GM19035 (cell line): ENCODE measurements around the gene MYO1A.
A peak's percentile ranks its signal among the peaks of the same experiment; 100 is the strongest.
"Not testable (repeated sequence)": the region's sequence is repeated elsewhere in the genome, so short reads cannot be mapped to it uniquely, and the experiment has no call there.

ENCODE experiments used
- ATAC-seq: cut with Tn5 transposase; IDR thresholded peaks from one replicate; pipeline ENCODE4 v1.9.1; 2021; ENCODE audit not compliant: unreplicated experiment

MYO1A gene

DNA sequence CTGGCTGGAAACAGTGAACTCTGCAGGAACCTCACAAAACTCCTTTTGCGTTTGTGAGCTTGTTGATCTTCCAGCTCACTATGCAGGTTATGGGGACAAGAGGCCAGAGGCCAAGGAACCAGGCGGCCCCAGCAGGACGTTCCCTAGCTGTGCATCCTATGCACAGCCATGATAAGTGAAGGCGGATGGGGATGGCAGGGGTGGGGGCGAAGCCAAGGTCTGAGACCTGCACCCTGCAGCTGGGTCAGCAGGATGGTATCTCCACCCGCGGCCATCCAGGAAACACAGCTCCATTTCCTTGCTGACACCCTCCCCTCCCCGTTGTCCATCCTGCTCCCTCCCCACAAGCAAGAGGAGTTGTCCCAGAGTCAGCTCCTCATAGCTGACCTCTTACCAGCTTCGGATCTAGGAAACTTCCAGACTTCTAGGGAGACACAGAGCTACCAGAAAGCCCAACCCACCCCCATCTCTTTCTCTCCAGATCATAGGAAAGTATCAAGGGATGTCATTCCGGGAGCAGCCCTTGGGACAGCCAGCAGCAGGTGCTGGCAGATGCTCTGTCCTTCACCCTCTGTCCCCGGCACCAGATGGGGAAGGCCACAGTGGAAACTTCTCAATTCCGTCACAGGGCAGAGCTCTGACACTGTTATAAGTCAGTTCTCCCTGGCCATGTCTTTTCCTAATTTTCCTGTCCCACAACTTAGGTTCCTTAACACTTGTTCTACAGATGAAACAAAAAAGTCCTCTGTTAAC, 53.0 kb downstream of the MYO1A start:
- no peak for ATAC-seq

DNA sequence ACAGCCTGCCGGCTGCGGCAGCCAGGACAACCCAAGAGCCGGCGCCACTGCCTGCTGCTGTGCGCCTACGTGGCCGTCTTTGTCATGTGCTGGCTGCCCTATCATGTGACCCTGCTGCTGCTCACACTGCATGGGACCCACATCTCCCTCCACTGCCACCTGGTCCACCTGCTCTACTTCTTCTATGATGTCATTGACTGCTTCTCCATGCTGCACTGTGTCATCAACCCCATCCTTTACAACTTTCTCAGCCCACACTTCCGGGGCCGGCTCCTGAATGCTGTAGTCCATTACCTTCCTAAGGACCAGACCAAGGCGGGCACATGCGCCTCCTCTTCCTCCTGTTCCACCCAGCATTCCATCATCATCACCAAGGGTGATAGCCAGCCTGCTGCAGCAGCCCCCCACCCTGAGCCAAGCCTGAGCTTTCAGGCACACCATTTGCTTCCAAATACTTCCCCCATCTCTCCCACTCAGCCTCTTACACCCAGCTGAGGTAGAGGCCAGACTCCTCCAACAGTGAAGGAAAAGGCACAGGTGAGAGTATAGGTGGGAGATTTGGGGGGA, 53.9 kb downstream of the MYO1A start:
- ATAC-seq = no peak

DNA sequence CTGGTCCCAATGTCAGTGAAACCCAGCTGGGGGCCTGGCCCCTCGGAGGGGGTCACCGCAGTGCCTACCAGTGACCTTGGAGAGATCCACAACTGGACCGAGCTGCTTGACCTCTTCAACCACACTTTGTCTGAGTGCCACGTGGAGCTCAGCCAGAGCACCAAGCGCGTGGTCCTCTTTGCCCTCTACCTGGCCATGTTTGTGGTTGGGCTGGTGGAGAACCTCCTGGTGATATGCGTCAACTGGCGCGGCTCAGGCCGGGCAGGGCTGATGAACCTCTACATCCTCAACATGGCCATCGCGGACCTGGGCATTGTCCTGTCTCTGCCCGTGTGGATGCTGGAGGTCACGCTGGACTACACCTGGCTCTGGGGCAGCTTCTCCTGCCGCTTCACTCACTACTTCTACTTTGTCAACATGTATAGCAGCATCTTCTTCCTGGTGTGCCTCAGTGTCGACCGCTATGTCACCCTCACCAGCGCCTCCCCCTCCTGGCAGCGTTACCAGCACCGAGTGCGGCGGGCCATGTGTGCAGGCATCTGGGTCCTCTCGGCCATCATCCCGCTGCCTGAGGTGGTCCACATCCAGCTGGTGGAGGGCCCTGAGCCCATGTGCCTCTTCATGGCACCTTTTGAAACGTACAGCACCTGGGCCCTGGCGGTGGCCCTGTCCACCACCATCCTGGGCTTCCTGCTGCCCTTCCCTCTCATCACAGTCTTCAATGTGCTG, 54.6 kb downstream of the MYO1A start:
- no peak for ATAC-seq

DNA sequence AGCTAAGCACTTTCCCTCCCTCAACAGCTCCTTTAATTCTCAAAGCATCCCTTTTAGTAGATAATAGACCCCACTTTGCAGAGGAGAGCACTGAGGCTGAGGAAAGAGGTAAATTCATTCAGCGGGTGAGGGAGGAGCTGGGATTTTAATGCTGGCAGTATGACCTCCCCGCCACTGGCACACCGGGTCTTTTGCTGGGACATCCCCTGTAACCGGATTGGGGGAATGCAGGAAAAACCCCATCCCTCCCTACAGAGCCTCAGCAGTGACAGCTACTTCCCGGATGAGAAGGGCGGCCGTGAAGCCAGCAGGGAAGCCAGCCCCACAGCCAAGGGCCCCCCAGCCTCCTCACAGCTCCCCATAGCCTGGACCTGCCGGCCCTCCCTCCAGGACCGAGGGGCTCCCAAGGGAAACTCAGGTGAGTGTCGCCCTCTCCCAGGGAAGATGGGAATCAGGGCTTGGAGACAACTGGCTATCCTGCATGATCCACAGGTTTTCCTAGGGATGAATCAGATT, 55.6 kb downstream of the MYO1A start:
- no peak for ATAC-seq

DNA sequence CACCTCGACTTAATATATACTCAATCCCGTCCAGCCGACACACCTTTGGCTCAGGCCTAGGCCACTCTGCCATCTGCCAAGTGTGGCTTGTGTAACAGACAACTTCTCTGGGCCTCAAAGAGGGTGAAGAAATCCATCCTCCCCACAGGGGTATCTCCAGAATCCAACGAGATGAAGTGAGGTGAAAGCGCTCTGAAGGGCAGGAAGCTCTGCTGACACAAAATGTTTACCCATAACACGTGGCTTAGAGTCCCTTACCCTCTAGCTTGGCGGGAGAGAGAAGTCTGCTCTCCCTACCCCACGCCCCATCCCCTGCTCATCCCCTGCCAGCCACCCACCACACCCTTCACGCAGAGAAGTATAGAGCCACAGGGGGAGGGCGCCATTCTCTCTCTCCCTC, 56.6 kb downstream of the MYO1A start:
- ATAC-seq = no peak

DNA sequence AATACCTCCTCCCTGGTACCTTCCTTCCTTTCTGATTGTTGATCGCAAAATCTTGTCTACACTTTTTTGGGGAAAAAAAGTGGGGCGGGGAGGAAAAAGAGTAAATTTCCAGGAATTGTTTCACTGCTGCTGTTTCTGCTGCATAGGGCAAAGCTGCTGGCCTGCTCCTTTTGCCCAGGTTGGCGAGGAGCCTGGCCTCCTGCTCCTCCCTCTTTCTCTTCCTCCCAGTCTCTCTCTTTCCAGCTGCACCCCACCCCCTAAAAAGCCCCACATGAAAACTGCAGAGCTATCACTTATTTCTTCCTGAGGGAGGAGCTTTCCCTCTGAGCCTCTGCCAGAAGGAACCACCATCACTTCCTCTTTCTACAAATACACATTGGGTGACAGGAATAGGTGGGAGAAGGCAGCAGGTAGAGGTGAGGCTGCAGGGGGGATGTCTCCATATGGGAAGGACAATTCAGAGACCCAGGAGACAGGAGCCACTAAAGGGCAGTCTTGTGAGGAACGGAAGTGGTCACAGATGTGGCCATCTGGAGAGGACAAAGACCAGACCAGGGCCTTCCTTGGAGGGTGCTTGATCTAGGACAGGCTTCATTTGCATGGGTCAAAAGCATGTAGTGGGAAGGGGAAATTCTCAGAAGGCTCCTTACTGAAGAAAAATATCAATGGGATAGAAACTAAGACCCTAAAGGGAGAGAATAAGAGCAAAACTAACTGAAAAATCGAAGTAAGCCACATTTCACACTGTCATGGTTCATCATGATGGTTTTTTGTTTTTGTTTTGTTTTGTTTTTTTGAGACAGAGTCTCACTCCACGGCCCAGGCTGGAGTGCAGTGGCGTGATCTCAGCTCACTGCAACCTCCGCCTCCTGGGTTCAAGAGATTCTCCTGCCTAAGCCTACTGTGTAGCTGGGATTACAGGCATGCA, 58.3 kb downstream of the MYO1A start:
- no peak for ATAC-seq

DNA sequence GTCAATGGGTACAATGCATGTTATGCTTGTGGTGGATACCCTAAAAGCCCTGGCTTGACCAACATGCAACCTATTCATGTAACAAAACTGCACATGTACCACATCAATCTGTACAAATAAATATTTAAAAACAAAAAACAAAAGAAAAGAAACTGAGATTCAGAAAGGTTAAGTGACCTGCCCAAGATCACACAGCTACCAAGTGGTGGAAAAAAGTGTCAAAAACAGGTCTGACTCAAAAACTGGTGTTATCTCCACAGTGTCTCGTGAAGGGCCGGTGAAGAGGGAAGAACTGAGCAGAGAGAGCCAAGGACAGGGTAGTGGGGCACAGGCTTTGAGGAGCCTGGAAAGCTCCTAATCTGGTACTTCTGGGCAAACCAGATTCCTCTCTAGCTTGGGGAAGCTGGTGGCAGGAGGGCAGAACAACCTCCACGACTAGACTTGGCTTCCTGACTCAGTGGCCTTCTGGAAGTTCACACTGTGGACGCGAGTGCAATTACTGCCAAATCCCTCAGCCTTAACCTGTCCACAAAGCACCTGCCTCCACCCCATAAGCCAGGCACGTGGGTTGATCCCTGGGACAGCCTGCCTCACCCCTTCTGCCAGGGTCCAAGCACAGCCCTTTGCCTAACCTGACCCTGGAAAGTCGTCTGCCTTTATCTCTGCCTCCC, 59.1 kb downstream of the MYO1A start:
- ATAC-seq = no peak

DNA sequence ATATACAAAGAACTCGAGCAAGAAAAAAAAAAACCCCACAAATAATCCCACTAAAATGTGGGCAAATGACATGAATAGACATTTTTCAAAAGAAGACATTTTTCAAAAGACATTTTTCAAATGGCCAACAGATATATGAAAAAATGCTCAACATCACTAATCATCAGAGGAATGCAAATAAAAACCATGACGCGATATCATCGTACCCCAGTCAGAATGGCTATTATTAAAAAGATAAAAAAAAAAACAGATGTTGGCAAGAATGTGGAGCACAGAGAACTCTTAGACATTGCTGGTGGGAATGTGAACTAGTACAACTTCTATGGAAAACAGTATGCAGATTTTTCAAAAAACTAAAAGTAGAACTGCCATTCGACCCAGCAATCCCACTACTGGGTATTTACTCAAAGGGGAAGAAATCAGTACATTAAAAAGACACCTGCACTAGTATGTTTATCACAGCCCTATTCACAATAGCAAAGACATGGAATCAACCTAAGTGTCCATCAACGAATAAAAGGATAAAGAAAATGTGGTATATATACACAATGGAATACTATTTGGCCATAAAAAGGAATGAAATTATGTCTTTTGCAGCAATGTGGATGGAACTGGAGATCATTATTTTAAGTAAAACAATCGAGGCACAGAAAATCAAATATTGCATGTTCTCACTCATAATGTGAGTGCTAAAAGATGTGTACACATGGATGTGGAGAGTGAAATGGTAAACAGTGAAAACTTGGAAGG, 59.9 kb downstream of the MYO1A start:
- no peak for ATAC-seq

DNA sequence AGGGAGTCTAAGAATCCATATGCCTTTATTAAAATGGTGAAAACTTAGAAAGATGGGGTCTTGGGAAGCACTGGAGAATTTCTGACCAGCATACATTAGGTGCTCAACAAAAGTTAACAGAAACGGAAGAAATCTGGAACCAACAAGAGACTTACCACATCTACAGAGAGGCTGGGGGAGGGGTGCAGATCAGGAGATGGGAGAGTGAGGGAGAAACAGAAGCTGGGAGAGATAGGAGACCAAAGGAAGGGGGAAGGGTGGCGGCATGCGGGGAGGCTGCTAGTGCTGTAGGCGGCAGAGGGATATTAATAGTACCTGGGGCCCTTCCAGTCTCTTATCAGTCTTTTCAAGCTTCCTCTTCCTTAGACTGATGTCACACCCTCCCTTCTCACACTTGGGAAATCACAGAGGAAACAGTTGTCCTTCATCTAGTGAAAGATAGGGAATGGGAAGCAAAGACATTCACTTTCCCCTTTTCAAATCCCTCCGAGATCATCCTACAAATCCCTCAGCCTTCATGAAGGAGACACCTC, 61.7 kb downstream of the MYO1A start:
- no peak for ATAC-seq

GRCh38 chr12:56987551-56988053, 62.3 kb downstream of the MYO1A start:
- ATAC-seq = peak; percentile 66

DNA sequence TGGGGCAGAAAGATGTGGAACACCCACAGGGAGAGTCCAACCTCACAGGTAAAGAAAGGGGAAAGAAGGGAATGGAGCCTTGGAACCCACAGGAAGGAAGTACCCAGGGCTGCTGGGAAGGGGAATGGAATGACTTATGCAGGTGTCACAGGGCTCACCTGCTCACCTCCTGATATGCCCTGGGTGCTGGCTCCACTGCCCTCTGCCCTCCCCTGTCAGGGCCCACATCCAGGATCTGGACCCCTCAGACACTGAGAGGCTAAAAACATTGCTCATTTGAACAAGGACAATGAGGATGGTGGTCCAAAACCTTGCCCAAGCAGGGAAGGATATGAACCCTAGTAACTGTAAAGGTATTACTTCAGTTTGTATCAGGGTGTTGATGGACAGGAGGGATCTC, 62.9 kb downstream of the MYO1A start:
- ATAC-seq = no peak

- ATAC-seq = not testable (repeated sequence)
These were observed 64.2 kb downstream of the MYO1A start for GRCh38 chr12:56985714-56986113.

GRCh38 chr12:56983386-56983785, 66.5 kb downstream of the MYO1A start:
- no peak for ATAC-seq

GRCh38 chr12:56982578-56983236, 67.2 kb downstream of the MYO1A start:
- not testable (repeated sequence) for ATAC-seq

- no peak for ATAC-seq
These were observed 68.9 kb downstream of the MYO1A start for GRCh38 chr12:56980941-56981530.

DNA sequence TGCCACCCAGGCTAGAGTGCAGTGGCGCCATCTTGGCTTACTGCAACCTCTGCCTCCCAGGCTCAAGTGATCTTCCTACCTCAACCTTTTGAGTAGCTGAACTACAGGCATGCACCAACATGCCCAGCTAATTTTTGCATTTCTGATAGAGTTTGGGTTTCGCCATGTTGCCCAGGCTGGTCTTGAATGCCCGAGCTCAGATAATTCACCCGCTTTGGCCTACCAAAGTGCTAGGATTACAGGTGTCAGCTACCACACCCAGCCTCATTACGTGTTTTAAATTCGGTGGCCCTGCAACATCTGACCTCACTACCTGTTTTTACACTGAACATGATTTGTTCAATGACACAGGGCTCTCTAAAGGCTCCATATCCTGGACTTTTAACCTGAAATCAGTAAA, 69.7 kb downstream of the MYO1A start:
- no peak for ATAC-seq

DNA sequence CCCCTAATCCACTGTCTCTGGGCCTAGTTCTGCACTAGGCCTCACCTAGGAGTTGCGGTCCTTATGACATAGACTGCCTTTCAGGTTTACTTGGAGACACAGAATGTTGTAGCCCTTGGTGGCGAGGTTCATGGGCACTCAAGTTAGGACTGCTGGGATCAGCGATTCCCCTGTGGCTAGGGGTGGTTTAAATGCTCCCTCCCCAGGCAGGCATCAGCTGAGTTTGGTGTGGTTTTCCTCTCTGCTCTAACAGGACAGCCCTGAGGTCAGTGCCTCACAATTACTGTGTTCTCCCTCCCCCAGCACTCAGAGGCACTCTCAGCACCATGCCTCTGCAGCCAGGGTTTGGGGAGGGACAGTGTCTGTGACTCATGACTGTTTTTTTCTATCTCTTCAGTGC, 70.3 kb downstream of the MYO1A start:
- no peak for ATAC-seq
